H7 (cell line): Measurements from ENCODE around the gene MRPS21. TPM values are rescaled to one million over a fixed set of nuclear protein-coding genes. Genes with fewer than 3 reads are reported as not detected.
"Not testable (repeated sequence)": the region's sequence is repeated elsewhere in the genome, so short reads cannot be mapped to it uniquely, and the experiment has no call there.

Experiments
- DNase-seq: peaks from one replicate; pipeline ENCODE4 v3.0.0; 2012
- H3K27me3 ChIP-seq: 2 replicates; pipeline ENCODE4 v1.6.0; 2011; ENCODE audit warnings: mild to moderate bottlenecking, low read length; ENCODE audit not compliant: control insufficient read depth, insufficient read depth
- H3K36me3 ChIP-seq: replicated peaks from 2 replicates; pipeline ENCODE4 v1.5.1; 2011; ENCODE audit warnings: low read length; ENCODE audit not compliant: control insufficient read depth, insufficient read depth
- H3K4me3 ChIP-seq: 2 replicates; pipeline ENCODE4 v1.5.1; 2011; ENCODE audit warnings: low read depth, mild to moderate bottlenecking, control low read depth, low read length, moderate library complexity; ENCODE audit not compliant: insufficient read depth
- total RNA-seq: library from RNA; depleted of rRNA; stranded (reverse); fragments of >200 nt; shearing (Covaris generic); gene quantifications from 2 replicates; pipeline ENCODE4 v1.2.3, GENCODE V29; 2014; rRNA removed

The MRPS21 gene
- total RNA-seq, 1 experiment from 2014 or later, result 113 TPM

DNA sequence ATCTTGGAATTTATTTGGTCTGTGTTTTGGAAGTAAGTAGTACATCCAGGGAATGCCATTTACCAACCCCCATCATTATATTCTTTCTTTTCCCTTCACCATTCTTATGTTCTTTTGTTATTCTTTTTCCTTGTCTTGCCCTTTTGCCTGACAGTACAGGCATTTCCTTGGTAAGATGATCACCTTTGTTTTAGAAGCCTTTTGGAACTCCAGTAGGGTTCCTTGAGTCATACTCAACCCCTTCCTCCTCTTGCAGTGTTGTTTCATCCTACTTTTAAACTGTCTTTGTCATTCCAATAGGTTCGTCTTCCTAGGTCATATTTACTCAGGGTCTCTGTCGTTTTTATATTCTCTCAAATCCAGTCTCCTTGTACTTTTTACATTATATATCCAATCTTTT, 9.2 kb downstream of the MRPS21 start:
- Histone ChIP-seq H3K4me3 (no peak overlapping the region), H3K36me3 (peaks cover 14% of the 10 kb centered on the region), H3K27me3 (no peaks in the 10 kb centered on the region)
- DNase-seq, result peak; percentile 26

DNA sequence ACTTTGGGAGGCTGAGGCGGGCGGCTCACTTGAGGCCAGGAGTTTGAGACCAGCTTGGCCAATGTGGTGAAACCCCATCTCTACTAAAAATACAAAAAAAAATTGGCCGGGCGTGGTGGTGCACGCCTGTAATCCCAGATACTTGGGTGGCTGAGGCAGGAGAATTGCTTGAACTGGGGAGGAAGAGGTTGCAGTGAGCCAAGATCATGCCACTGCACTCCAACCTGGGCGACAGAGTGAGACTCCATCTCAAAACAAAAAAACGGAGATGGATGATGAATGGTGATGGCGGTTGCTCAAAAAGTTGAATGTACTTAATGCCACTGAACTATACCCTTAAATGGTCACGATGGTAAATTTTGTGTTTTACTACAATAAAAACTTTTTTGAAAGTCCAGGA, 14.9 kb downstream of the MRPS21 start:
- H3K27me3 ChIP-seq, DNase-seq, H3K36me3 ChIP-seq, H3K4me3 ChIP-seq: not testable (repeated sequence)

DNA sequence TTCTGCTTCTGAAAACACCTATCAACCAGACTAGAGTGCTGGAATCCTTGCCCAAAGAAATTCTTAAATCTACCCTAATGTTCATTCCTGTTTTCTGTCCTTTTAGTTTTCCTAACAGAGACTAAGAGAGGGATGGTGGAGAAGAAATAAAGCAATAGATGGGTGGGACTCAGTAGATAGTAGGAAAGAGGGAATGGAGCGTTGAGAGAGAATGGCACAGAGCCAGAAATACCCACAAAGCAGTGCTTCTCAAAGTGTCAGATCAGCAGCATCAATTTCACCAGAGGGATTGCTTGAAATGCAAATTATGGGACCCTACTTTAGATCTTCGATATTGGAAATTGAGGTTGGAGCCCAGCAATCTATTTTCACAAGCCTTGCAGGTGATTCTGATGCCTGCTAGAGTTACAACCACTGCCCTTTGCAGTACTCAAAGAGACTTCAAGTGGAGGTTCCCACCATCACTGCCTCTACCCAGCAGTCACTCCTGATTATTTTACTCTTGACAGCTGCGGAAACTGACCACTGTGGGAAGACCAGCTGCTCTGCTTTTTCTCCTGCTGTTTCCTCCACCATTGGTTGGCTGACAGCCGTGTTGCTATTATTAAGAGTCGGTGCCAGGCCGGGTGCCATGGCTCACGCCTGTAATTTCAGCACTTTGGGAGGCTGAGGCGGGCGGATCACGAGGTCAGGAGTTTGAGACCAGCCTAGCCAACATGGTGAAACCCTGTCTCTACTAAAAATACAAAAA, 16.3 kb downstream of the MRPS21 start:
- H3K36me3 ChIP-seq, result peaks cover 8% of the 10 kb centered on the region
- no peak for DNase-seq
- no peaks in the 10 kb centered on the region for H3K27me3 ChIP-seq
- no peak overlapping the region for H3K4me3 ChIP-seq

DNA sequence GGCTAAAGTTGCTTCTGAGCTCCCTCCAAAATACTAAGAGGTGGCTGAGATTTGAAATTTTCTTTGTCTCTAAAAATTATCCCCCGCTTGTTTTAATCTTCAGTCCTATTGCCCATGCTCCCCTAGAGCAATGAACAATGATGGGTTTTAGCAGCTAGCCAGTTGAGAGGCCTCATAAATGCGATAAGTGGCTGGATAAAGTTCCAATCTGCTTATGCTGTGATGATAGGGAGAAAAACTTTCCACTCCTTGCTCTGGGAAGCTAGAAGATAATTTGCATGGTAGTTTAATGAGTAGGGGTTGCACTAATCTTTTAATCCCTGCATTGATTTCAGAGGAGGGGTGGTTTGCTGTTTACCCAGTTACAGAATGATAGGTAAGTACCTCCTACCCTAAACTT, 18.1 kb downstream of the MRPS21 start:
- no peaks in the 10 kb centered on the region for H3K27me3 ChIP-seq
- no peak for DNase-seq
- H3K4me3 ChIP-seq, result no peak overlapping the region
- peaks cover 6% of the 10 kb centered on the region for H3K36me3 ChIP-seq

DNA sequence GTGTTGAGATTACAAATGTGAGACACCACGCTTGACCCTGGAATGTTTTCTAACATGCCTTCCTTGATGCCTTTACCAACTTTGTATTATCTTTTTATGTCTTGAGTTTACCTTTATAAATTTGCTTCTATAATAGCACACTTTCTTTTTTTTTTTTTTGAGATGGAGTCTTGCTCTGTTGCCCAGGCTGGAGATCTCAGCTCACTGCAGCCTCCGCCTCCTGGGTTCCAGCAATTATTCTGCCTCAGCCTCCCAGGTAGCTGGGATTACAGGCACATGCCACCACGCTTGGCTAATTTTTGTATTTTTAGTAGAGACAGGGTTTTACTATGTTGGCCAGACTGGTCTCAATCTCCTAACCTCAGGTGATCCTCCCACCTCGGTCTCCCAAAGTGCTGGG, 21.0 kb downstream of the MRPS21 start:
- not testable (repeated sequence) for H3K4me3 ChIP-seq, DNase-seq, H3K27me3 ChIP-seq, H3K36me3 ChIP-seq

DNA sequence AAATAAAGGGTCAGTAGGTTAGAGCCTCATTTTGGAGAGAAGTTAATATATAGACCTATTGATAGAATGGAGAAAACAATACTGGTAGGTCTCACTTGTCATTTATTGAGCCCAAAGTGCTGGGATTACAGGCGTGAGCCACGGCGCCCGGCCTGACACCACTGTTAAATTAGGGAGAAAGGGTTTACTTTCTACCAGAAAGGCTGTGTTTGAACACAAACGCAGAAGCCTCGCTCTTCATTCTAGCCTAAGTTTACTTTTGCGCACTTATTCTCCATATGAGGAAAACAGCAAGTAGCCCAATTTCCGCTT, 27.0 kb downstream of the MRPS21 start:
- H3K27me3 ChIP-seq, result no peaks in the 10 kb centered on the region
- no peak overlapping the region for H3K4me3 ChIP-seq
- peaks cover 7% of the 10 kb centered on the region for H3K36me3 ChIP-seq
- DNase-seq, result no peak

DNA sequence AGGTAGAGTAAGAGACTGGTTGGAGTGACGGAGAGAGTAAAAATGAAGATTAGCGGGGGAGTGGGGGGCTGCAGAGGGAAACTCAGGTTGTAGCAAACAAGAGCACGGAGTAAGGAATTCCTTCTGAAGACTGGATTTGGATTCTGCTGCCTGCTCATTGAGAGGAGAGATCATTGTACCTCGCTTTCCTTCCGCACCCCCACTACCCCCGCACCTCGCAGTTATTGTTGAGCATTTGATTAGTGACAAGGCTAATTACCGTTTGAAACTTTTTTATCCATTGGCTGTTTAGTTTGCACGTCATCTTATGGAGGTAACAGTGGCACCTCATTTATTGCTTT, 28.1 kb downstream of the MRPS21 start:
- no peak for DNase-seq

DNA sequence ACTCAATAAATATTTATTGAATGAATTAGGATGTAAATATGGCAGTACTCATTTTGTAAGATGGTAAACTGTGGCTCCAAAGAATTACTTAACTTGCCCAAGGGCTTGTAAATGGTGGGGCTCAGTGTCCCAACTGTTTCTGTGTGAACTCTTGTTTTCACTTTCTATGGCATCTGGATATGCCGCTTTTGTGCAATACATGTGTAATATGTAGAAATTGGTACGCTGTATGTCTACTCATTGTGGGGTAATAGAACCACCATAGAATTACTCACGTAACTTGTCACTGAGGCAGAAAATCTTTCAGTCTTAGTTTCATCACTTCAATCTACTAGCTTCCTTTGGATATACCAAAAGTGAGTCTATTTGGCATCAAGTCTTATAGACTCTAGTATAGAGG, 28.6 kb downstream of the MRPS21 start:
- H3K36me3 ChIP-seq, result peaks cover 17% of the 10 kb centered on the region
- no peaks in the 10 kb centered on the region for H3K27me3 ChIP-seq
- DNase-seq, result no peak
- peak overlapping the region; percentile 86; the same call in 1 of the 2 replicates for H3K4me3 ChIP-seq

More for the DNA sequence above, 28.1 kb downstream of the MRPS21 start:
- H3K36me3 ChIP-seq, result peaks cover 15% of the 10 kb centered on the region
- H3K4me3 ChIP-seq, result peak overlapping the region; percentile 86
- no peaks in the 10 kb centered on the region for H3K27me3 ChIP-seq

DNA sequence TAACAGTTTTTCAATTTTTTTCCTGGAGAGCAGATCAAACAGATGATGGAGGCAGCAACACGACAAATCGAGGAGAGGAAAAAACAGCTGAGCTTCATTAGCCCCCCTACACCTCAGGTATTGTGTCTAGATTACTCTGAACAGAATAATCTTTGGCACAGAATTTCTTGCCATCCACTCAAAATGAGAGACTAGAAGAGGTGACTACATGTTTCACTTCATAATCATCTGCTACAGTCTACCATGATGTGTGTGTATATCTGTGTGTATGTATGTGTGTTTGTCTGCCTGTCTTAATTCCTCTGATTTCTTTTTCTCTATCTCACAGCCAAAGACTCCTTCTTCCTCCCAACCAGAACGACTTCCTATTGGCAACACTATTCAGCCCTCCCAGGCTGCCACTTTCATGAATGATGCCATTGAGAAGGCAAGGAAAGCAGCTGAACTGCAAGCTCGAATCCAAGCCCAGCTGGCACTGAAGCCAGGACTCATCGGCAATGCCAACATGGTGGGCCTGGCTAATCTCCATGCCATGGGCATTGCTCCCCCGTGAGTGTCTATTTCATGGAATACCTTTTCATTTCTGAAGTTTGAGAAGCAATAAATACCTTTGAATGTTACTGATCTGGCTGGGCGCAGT, 39.1 kb downstream of the MRPS21 start:
- Histone ChIP-seq H3K36me3 (peaks cover 41% of the 10 kb centered on the region), H3K27me3 (no peaks in the 10 kb centered on the region), H3K4me3 (no peak overlapping the region)
- no peak for DNase-seq

DNA sequence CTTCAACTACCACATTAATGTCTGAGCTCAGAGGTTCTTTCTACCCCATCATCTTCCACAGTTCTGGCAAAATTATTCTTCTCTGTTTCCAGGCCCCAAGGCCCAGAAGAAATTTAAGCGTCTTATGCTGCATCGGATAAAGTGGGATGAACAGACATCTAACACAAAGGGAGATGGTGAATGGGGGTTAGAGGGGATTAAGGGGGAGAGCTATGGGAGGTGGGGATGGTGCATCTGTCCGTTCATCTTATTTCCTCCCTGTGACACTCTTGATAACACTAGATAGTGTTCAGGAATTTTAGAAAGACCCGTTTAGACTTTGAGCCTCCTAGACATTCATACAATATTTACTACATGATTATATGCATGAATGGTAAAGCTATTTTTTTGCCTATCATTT, 52.7 kb downstream of the MRPS21 start:
- H3K27me3 ChIP-seq, result no peaks in the 10 kb centered on the region
- no peak for DNase-seq
- H3K4me3 ChIP-seq, result no peak overlapping the region
- peaks cover 41% of the 10 kb centered on the region for H3K36me3 ChIP-seq

DNA sequence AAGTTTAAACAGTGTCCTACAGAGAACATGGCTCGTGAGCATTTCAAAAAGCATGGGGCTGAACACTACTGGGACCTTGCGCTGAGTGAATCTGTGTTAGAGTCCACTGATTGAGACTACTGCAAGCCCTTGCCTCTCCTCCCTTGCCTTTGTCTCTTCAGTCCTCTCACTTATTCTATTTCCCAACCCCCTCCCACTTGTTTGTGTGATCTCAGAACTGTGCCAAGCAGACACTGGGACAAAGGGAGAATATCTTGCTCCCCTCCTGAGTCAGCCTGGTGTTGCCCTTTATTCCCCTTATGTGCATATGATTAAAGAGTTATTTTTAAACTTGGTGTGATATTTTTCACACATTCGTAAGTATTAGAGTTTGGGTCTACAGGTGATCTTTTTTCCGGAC, 59.2 kb downstream of the MRPS21 start:
- Histone ChIP-seq H3K27me3 (no peaks in the 10 kb centered on the region), H3K36me3 (peaks cover 21% of the 10 kb centered on the region), H3K4me3 (no peak overlapping the region)
- no peak for DNase-seq

Other genes with a start within 250 kb of the MRPS21 start
- gene VPS45, start 226.1 kb upstream of the MRPS21 start, total RNA-seq, result 49.7 and 54.0 TPM in 2 replicates
- 69.5 and 85.9 TPM in 2 replicates for gene PLEKHO1, start 143.9 kb upstream of the MRPS21 start, total RNA-seq
- gene ANP32E, start 57.7 kb upstream of the MRPS21 start, total RNA-seq, result 83.8 and 102 TPM in 2 replicates
- 75.4 and 87.5 TPM in 2 replicates for gene CA14, start 36.1 kb upstream of the MRPS21 start, total RNA-seq
- gene APH1A, start 24.8 kb upstream of the MRPS21 start, total RNA-seq, result 175 and 179 TPM in 2 replicates
- gene C1orf54, start 21.1 kb upstream of the MRPS21 start, total RNA-seq, result 5.0 and 15.6 TPM in 2 replicates
- 5.3 and 10.6 TPM in 2 replicates for gene CIART, start 11.3 kb upstream of the MRPS21 start, total RNA-seq
- 46.9 and 58.0 TPM in 2 replicates for gene PRPF3, start 27.7 kb downstream of the MRPS21 start, total RNA-seq
- gene RPRD2, start 70.3 kb downstream of the MRPS21 start, total RNA-seq, result 14.5 and 19.0 TPM in 2 replicates
- 65.3 and 76.9 TPM in 2 replicates for gene TARS2, start 193.6 kb downstream of the MRPS21 start, total RNA-seq
- 1.9 and 3.6 TPM in 2 replicates for gene ECM1, start 214.2 kb downstream of the MRPS21 start, total RNA-seq
- 1.7 and 2.6 TPM in 2 replicates for gene FALEC, start 221.9 kb downstream of the MRPS21 start, total RNA-seq